Natural killer cell treated with Interleukin-12 subunit alpha and Interleukin-12 subunit beta and Interleukin-15 and Interleukin-18, amount 100 ng/mL, for 72 hours (primary cell): ENCODE data around the gene WSCD1. TPM values are rescaled to one million over a fixed set of nuclear protein-coding genes. Genes with fewer than 3 reads are reported as not detected.

Experiments used
- ATAC-seq, 2 donors: fragments of 150-1000 bp; cut with Tn5 transposase in 1 of 2; sonication (Bioruptor Pico), chemical (Tn5 transposase) in 1 of 2; 2 replicates each; pipeline ENCODE4 v1.10.0; 2021
- DNase-seq: peaks from one replicate; pipeline ENCODE4 v3.0.0; 2022; ENCODE audit warnings: low spot score
- H3K27ac Mint-ChIP-seq, 2 donors: 1 replicate in 1 of 2; 2 replicates in 1 of 2; pipeline ENCODE4 v1.8.0; 2022; ENCODE audit warnings: mixed read lengths in 2 of 2, mild to moderate bottlenecking in 1 of 2, moderate library complexity in 1 of 2
- H3K27me3 Mint-ChIP-seq, 2 donors: 1 replicate in 1 of 2; 2 replicates in 1 of 2; pipeline ENCODE4 v1.8.0; 2022; ENCODE audit warnings: mixed read lengths in 2 of 2
- H3K36me3 Mint-ChIP-seq: one replicate; pipeline ENCODE4 v1.8.0; 2022; ENCODE audit warnings: mixed read lengths
- H3K4me1 Mint-ChIP-seq, 2 donors: 1 replicate in 1 of 2; 2 replicates in 1 of 2; pipeline ENCODE4 v1.8.0; 2022; ENCODE audit warnings: low read depth in 2 of 2, mixed read lengths in 2 of 2, mild to moderate bottlenecking in 1 of 2
- H3K4me3 Mint-ChIP-seq: one replicate; pipeline ENCODE4 v1.8.0; 2022; ENCODE audit warnings: mixed read lengths
- H3K9me3 Mint-ChIP-seq: 2 replicates; pipeline ENCODE4 v1.8.0; 2022; ENCODE audit warnings: mixed read lengths
- total RNA-seq, 2 donors: library from RNA; stranded (reverse); gene quantifications; one replicate each; pipeline ENCODE4 v1.2.3, GENCODE V29; 2022

The WSCD1 gene
- total RNA-seq, 2 donors from 2014 or later = 0.86 to 2.2 TPM

GRCh38 chr17:6168296-6168695 lies 98.1 kb downstream of the WSCD1 start:
- Mint-ChIP-seq H3K27me3 (peaks cover 8 to 26% of the 10 kb centered on the region in 2 donors), H3K36me3 (no peaks in the 10 kb centered on the region), H3K4me3 (no peak overlapping the region)

GRCh38 chr17:6170349-6170748 lies 100.2 kb downstream of the WSCD1 start:
- Mint-ChIP-seq H3K9me3 (no peaks in the 10 kb centered on the region), H3K27ac (no peak overlapping the region), H3K4me1 (no peaks in the 10 kb centered on the region), H3K4me3 (no peak overlapping the region), H3K27me3 (peaks cover 6 to 20% of the 10 kb centered on the region in 2 donors), H3K36me3 (no peaks in the 10 kb centered on the region)
- ATAC-seq (no peak), DNase-seq (no peak)

More at GRCh38 chr17:6168296-6168695, 98.1 kb downstream of the WSCD1 start:
- no peaks in the 10 kb centered on the region for H3K4me1 Mint-ChIP-seq
- DNase-seq (no peak), ATAC-seq (no peak)
- H3K9me3 Mint-ChIP-seq = no peaks in the 10 kb centered on the region
- H3K27ac Mint-ChIP-seq = no peak overlapping the region

GRCh38 chr17:6172642-6173330 lies 102.6 kb downstream of the WSCD1 start:
- ATAC-seq (no peak), DNase-seq (no peak)
- H3K36me3 Mint-ChIP-seq = no peaks in the 10 kb centered on the region
- peaks cover 9 to 19% of the 10 kb centered on the region in 2 donors for H3K27me3 Mint-ChIP-seq
- H3K9me3 Mint-ChIP-seq = no peaks in the 10 kb centered on the region
- no peak overlapping the region for H3K4me3 Mint-ChIP-seq
- H3K4me1 Mint-ChIP-seq = no peaks in the 10 kb centered on the region
- H3K27ac Mint-ChIP-seq = no peak overlapping the region

- no peak for ATAC-seq
- no peaks in the 10 kb centered on the region for H3K4me1 Mint-ChIP-seq
- no peak for DNase-seq
Observed at GRCh38 chr17:6173653-6174052, 103.5 kb downstream of the WSCD1 start.

More at GRCh38 chr17:6173653-6174052, 103.5 kb downstream of the WSCD1 start:
- Mint-ChIP-seq H3K27ac (no peak overlapping the region), H3K9me3 (no peaks in the 10 kb centered on the region), H3K36me3 (no peaks in the 10 kb centered on the region), H3K4me3 (no peak overlapping the region), H3K27me3 (peaks cover 9 to 15% of the 10 kb centered on the region in 2 donors)
